ENCODE measurements around the gene CEP128. TPM values are rescaled to one million over a fixed set of nuclear protein-coding genes. Genes with fewer than 3 reads are reported as not detected.

The CEP128 gene
- total RNA-seq, 2 experiments from 2014 or later: 12.3 to 13.0 TPM

GRCh38 chr14:80584744-80585505 is 356.6 kb downstream of the CEP128 start:
- Histone ChIP-seq H3K27ac (ENCODE audit: low read depth in 1 of 2, low read length in 2 of 2) (no peak overlapping the region), H3K4me1 (ENCODE audit: insufficient read depth, low read length) (no peaks in the 10 kb centered on the region), H3K4me3 (ENCODE audit: low read length) (no peak overlapping the region), H3K36me3 (ENCODE audit: insufficient read depth, low read length) (no peaks in the 10 kb centered on the region), H3K27me3 (ENCODE audit: control insufficient read depth in 1 of 2, insufficient read depth in 2 of 2, low read length in 2 of 2) (no peaks in the 10 kb centered on the region), H3K9me3 (ENCODE audit: control insufficient read depth in 1 of 2, insufficient read depth in 1 of 2, low read length in 2 of 2) (no peaks in the 10 kb centered on the region)
- ChIA-PET CTCF (no interaction called here), POLR2A (no interaction called here)
- no peak overlapping the region for H3K4me3 Mint-ChIP-seq
- no peak for TF ChIP-seq CTCF (IDR thresholded peaks at IDR 0.05)
- ATAC-seq (ENCODE audit: poor library complexity) (no peak), DNase-seq (no peak)
- no peak overlapping the region for H3K27ac Mint-ChIP-seq
- H3K27me3 Mint-ChIP-seq: no peaks in the 10 kb centered on the region
- H3K4me1 Mint-ChIP-seq (ENCODE audit: low read depth): peaks cover 11% of the 10 kb centered on the region
- peaks cover 2% of the 10 kb centered on the region for H3K9me3 Mint-ChIP-seq
- H3K36me3 Mint-ChIP-seq (ENCODE audit: low read depth): peaks cover 6% of the 10 kb centered on the region
- intact Hi-C loops (cut with DNase I, micrococcal nuclease): no loop called here

DNA sequence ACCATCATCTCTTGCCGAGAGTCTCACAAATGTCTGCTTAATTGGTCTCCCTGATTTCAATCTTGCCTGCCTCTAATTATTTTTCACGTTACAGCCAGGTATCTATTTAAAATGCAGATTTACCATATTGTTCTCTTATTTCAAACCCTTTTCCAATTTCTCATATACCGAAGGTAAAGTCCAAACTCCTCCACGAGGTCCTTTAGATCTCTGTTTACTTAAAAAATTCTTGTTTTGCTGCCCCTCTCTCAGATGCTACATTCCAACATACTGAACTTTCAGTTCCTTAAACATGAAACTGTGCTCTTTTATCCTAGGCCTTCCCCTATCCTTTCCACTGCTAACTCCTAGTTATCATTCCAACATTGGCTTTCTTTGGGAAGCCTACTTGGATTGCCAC is 363.9 kb downstream of the CEP128 start:
- Mint-ChIP-seq H3K27me3 (no peaks in the 10 kb centered on the region), H3K4me3 (no peak overlapping the region), H3K9me3 (no peaks in the 10 kb centered on the region), H3K36me3 (ENCODE audit: low read depth) (peaks cover 4% of the 10 kb centered on the region), H3K4me1 (ENCODE audit: low read depth) (no peaks in the 10 kb centered on the region), H3K27ac (no peak overlapping the region)
- Histone ChIP-seq H3K9me3 (ENCODE audit: control insufficient read depth in 1 of 2, insufficient read depth in 1 of 2, low read length in 2 of 2) (no peaks in the 10 kb centered on the region), H3K36me3 (ENCODE audit: insufficient read depth, low read length) (no peaks in the 10 kb centered on the region), H3K27me3 (ENCODE audit: control insufficient read depth in 1 of 2, insufficient read depth in 2 of 2, low read length in 2 of 2) (no peaks in the 10 kb centered on the region), H3K4me3 (ENCODE audit: low read length) (no peak overlapping the region), H3K4me1 (ENCODE audit: insufficient read depth, low read length) (no peaks in the 10 kb centered on the region), H3K27ac (ENCODE audit: low read depth in 1 of 2, low read length in 2 of 2) (no peak overlapping the region)
- POLR2A ChIA-PET: no interaction called here
- CTCF ChIA-PET: no interaction called here
- DNase-seq (no peak), ATAC-seq (ENCODE audit: poor library complexity) (no peak)
- no peak for TF ChIP-seq CTCF (IDR thresholded peaks at IDR 0.05)
- intact Hi-C loops (cut with DNase I, micrococcal nuclease): no loop called here

DNA sequence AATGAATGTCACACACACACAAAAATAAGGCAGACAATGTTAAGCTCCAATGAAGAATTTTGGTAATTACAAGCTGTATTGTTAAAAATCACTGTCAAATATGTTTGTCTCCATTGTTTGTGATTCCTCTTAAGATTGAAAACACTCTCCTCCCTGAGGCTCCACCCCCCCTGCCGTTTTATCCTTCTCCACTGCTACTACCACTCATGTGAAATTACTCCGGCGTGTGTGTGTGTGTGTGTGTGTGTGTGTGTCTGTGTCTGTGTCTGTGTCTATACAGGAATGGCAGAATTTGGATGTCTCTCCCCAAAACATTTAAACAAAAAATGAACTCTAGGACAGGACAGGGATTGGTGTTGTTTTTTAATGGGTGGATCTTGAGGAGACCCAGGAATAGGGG is 365.1 kb downstream of the CEP128 start:
- Histone ChIP-seq H3K4me3 (ENCODE audit: low read length) (no peak overlapping the region), H3K27me3 (ENCODE audit: control insufficient read depth in 1 of 2, insufficient read depth in 2 of 2, low read length in 2 of 2) (no peaks in the 10 kb centered on the region), H3K4me1 (ENCODE audit: insufficient read depth, low read length) (no peaks in the 10 kb centered on the region), H3K9me3 (ENCODE audit: control insufficient read depth in 1 of 2, insufficient read depth in 1 of 2, low read length in 2 of 2) (no peaks in the 10 kb centered on the region), H3K36me3 (ENCODE audit: insufficient read depth, low read length) (no peaks in the 10 kb centered on the region), H3K27ac (ENCODE audit: low read depth in 1 of 2, low read length in 2 of 2) (no peak overlapping the region)
- ChIA-PET CTCF (no interaction called here), POLR2A (no interaction called here)
- TF ChIP-seq CTCF (IDR thresholded peaks at IDR 0.05): no peak
- peaks cover 4% of the 10 kb centered on the region for H3K36me3 Mint-ChIP-seq (ENCODE audit: low read depth)
- DNase-seq (no peak), ATAC-seq (ENCODE audit: poor library complexity) (no peak)
- no peak overlapping the region for H3K27ac Mint-ChIP-seq
- intact Hi-C loops (cut with DNase I, micrococcal nuclease): no loop called here
- H3K27me3 Mint-ChIP-seq: no peaks in the 10 kb centered on the region
- H3K9me3 Mint-ChIP-seq: no peaks in the 10 kb centered on the region
- no peaks in the 10 kb centered on the region for H3K4me1 Mint-ChIP-seq (ENCODE audit: low read depth)
- H3K4me3 Mint-ChIP-seq: no peak overlapping the region
